Endodermal cell (in vitro differentiated cells): ENCODE data around the gene CYP2F1. TPM values are rescaled to one million over a fixed set of nuclear protein-coding genes. Genes with fewer than 3 reads are reported as not detected.
A peak's percentile ranks its signal among the peaks of the same experiment; 100 is the strongest.

ENCODE experiments used
- DNase-seq: peaks from one replicate; pipeline ENCODE4 v3.0.0-alpha.2; 2017
- H3K27ac ChIP-seq: 2 replicates; pipeline ENCODE4 v1.5.1; 2013; ENCODE audit warnings: mild to moderate bottlenecking, low read depth, low read length, moderate library complexity
- H3K27me3 ChIP-seq: 2 replicates; pipeline ENCODE4 v1.6.1; 2013; ENCODE audit warnings: mild to moderate bottlenecking, low read length, moderate library complexity; ENCODE audit not compliant: insufficient read depth, control insufficient read depth, poor library complexity, severe bottlenecking
- H3K36me3 ChIP-seq: 2 replicates; pipeline ENCODE4 v1.7.0; 2013; ENCODE audit warnings: mild to moderate bottlenecking, low read length, moderate library complexity; ENCODE audit not compliant: control insufficient read depth, insufficient read depth
- H3K4me1 ChIP-seq: one replicate; pipeline ENCODE4 v1.7.0; 2013; ENCODE audit warnings: low read length; ENCODE audit not compliant: control insufficient read depth, insufficient read depth
- H3K4me3 ChIP-seq: 2 replicates; pipeline ENCODE4 v1.5.1; 2013; ENCODE audit warnings: mild to moderate bottlenecking, low read length, moderate library complexity
- H3K9ac ChIP-seq: 2 replicates; pipeline ENCODE4 v1.6.1; 2013; ENCODE audit warnings: mild to moderate bottlenecking, low read length, moderate library complexity; ENCODE audit not compliant: poor library complexity, severe bottlenecking; ENCODE audit errors: extremely low read depth
- H3K9me3 ChIP-seq: 2 replicates; pipeline ENCODE4 v1.6.1; 2013; ENCODE audit warnings: mild to moderate bottlenecking, low read length, moderate library complexity; ENCODE audit not compliant: control insufficient read depth
- H3K27ac Mint-ChIP-seq: 2 replicates; pipeline ENCODE4 v1.8.0; 2020; ENCODE audit warnings: mixed read lengths
- H3K27me3 Mint-ChIP-seq: 2 replicates; pipeline ENCODE4 v1.8.0; 2021; ENCODE audit warnings: mild to moderate bottlenecking, mixed read lengths; ENCODE audit not compliant: insufficient read depth
- H3K36me3 Mint-ChIP-seq: 2 replicates; pipeline ENCODE4 v1.8.0; 2020; ENCODE audit warnings: low read depth, mixed read lengths
- H3K4me1 Mint-ChIP-seq: 2 replicates; pipeline ENCODE4 v1.8.0; 2020; ENCODE audit warnings: mixed read lengths
- H3K4me3 Mint-ChIP-seq: 2 replicates; pipeline ENCODE4 v1.8.0; 2020; ENCODE audit warnings: mild to moderate bottlenecking, moderate library complexity, mixed read lengths
- H3K9me3 Mint-ChIP-seq: 2 replicates; pipeline ENCODE4 v1.8.0; 2020; ENCODE audit warnings: mild to moderate bottlenecking, mixed read lengths
- CTCF ChIP-seq: fragments of 200-600 bp; sonication (generic); conservative IDR thresholded peaks from 2 replicates; pipeline ENCODE4 v1.5.0; 2021; ENCODE audit warnings: antibody characterized with exemption, mild to moderate bottlenecking
- WGBS, 2 experiments: methylation state at CpG; one replicate each; pipeline versions ENCODE4 v1.1.5 to v1.1.7; 2013; ENCODE audit warnings: missing lambda C conversion rate in 2 of 2, mixed read lengths in 1 of 2; ENCODE audit not compliant: insufficient coverage in 1 of 2, insufficient read length in 1 of 2; 5-methylcytosine and 5-hydroxymethylcytosine counted together
- total RNA-seq, 2 donors: library from RNA; stranded (reverse); fragmentation: NEBNext Ultra II Directional in 1 of 2; extraction: Animal tissue kit (Norgen Biotek cat#: 25700) in 1 of 2; gene quantifications; 2 replicates in 1 of 2; 3 replicates in 1 of 2; pipeline ENCODE4 v1.2.1, GENCODE V29; 2021

CYP2F1 gene
- total RNA-seq, 2 donors from 2014 or later, result not detected

- H3K4me3 ChIP-seq, result no peak overlapping the region
- no peak for DNase-seq
- 88 to 90% methylated on average over 2 to 5 of the region's 5 CpGs for WGBS, 2 experiments
- Mint-ChIP-seq H3K4me3 (no peak overlapping the region), H3K27me3 (peaks cover 68% of the 10 kb centered on the region), H3K9me3 (no peaks in the 10 kb centered on the region), H3K27ac (no peak overlapping the region), H3K36me3 (no peaks in the 10 kb centered on the region), H3K4me1 (peaks cover 7% of the 10 kb centered on the region)
- no peaks in the 10 kb centered on the region for H3K36me3 ChIP-seq
- H3K27ac ChIP-seq, result no peak overlapping the region
- H3K9me3 ChIP-seq, result no peaks in the 10 kb centered on the region
- H3K27me3 ChIP-seq, result peaks cover 46% of the 10 kb centered on the region
- no peak overlapping the region for H3K9ac ChIP-seq
- H3K4me1 ChIP-seq, result no peaks in the 10 kb centered on the region
- no peak for TF ChIP-seq CTCF
Observed at GRCh38 chr19:41131186-41131585, 17.0 kb downstream of the CYP2F1 start.

GRCh38 chr19:41133260-41133659 is 19.0 kb downstream of the CYP2F1 start:
- no peak overlapping the region for H3K27ac Mint-ChIP-seq

GRCh38 chr19:41134616-41135015 is 20.4 kb downstream of the CYP2F1 start:
- H3K9me3 ChIP-seq, result no peaks in the 10 kb centered on the region
- WGBS, 2 experiments, result 94 to 100% methylated on average over 6 to 16 of the region's 20 CpGs
- no peaks in the 10 kb centered on the region for H3K4me1 ChIP-seq
- H3K27ac ChIP-seq, result no peak overlapping the region
- no peak overlapping the region for H3K4me3 ChIP-seq
- TF ChIP-seq CTCF, result no peak
- H3K9ac ChIP-seq, result no peak overlapping the region
- Mint-ChIP-seq H3K9me3 (no peaks in the 10 kb centered on the region), H3K27me3 (peaks cover 51% of the 10 kb centered on the region), H3K36me3 (no peaks in the 10 kb centered on the region), H3K27ac (no peak overlapping the region), H3K4me1 (peaks cover 2% of the 10 kb centered on the region), H3K4me3 (peak overlapping the region; percentile 71)
- DNase-seq, result no peak
- H3K27me3 ChIP-seq, result peaks cover 34% of the 10 kb centered on the region
- H3K36me3 ChIP-seq, result no peaks in the 10 kb centered on the region

More at GRCh38 chr19:41133260-41133659, 19.0 kb downstream of the CYP2F1 start:
- 100% methylated on average over 1 of the region's 3 CpGs; no CpG with 5 or more reads in 1 of the 2 experiments for WGBS, 2 experiments
- Mint-ChIP-seq H3K27me3 (peaks cover 65% of the 10 kb centered on the region), H3K9me3 (no peaks in the 10 kb centered on the region), H3K4me1 (peaks cover 2% of the 10 kb centered on the region), H3K36me3 (no peaks in the 10 kb centered on the region), H3K4me3 (no peak overlapping the region)
- TF ChIP-seq CTCF, result no peak
- Histone ChIP-seq H3K36me3 (no peaks in the 10 kb centered on the region), H3K27ac (no peak overlapping the region), H3K9me3 (no peaks in the 10 kb centered on the region), H3K4me1 (no peaks in the 10 kb centered on the region), H3K27me3 (peaks cover 44% of the 10 kb centered on the region), H3K4me3 (no peak overlapping the region), H3K9ac (no peak overlapping the region)
- no peak for DNase-seq
